Endothelial cell of umbilical vein (primary cell): ENCODE results near the gene WDR41. TPM values are rescaled to one million over a fixed set of nuclear protein-coding genes. Genes with fewer than 3 reads are reported as not detected.

Experiments
- BruUV-seq: library from RNA; stranded (reverse); fragments of 400-500 nt; replicated peaks from 2 replicates; lab custom pipeline; 2021; lab: Mats Ljungman, UMichigan
- CTCF ChIA-PET: fragments of 300-600, 350-600 bp; sonication (Branson Sonifier 250); formaldehyde crosslinking; loops from one replicate; lab custom pipeline; 2021; ENCODE audit warnings: antibody characterized with exemption, inconsistent platforms; lab: Charles Lee
- POLR2A ChIA-PET: fragments of 300-600, 350-600 bp; sonication (Branson Sonifier 250); formaldehyde crosslinking; loops from one replicate; lab custom pipeline; 2021; ENCODE audit warnings: antibody characterized with exemption, inconsistent platforms; lab: Charles Lee
- DNase-seq: peaks from one replicate; pipeline ENCODE4 v3.0.0-alpha.2; 2011; ENCODE audit warnings: low read depth, low spot score
- FAIRE-seq: peaks from 2 replicates; lab custom pipeline; 2011; peaks lifted over from hg19 to GRCh38; lab: Jason Lieb, UNC
- H2AFZ ChIP-seq: 2 replicates; pipeline ENCODE4 v1.6.0; 2012; ENCODE audit warnings: low read depth, low read length, control low read depth, inconsistent platforms
- H3K27ac ChIP-seq: 2 replicates; pipeline ENCODE4 v1.5.1; 2011; ENCODE audit warnings: low read depth, mild to moderate bottlenecking, control low read depth, low read length, moderate library complexity; ENCODE audit not compliant: insufficient read depth
- H3K27me3 ChIP-seq, 2 experiments: 2 replicates each; pipeline versions ENCODE4 v1.6.0 to v1.6.1; 2011; ENCODE audit warnings: low read length in 2 of 2, mixed read lengths in 1 of 2; ENCODE audit not compliant: control insufficient read depth in 2 of 2, insufficient read depth in 2 of 2
- H3K36me3 ChIP-seq, 2 experiments: 2 replicates in 1 of 2; 3 replicates in 1 of 2; pipeline ENCODE4 v1.5.1; 2011; ENCODE audit warnings: low read length in 2 of 2, mild to moderate bottlenecking in 1 of 2, moderate library complexity in 1 of 2; ENCODE audit not compliant: control insufficient read depth in 2 of 2, insufficient read depth in 2 of 2; ENCODE audit errors: extremely low read depth in 1 of 2
- H3K4me1 ChIP-seq: 3 replicates; pipeline ENCODE4 v1.5.1; 2011; ENCODE audit warnings: mild to moderate bottlenecking, low read length; ENCODE audit not compliant: control insufficient read depth, insufficient read depth; ENCODE audit errors: extremely low read depth
- H3K4me2 ChIP-seq: 2 replicates; pipeline ENCODE4 v1.6.1; 2011; ENCODE audit warnings: low read length, control low read depth, mixed read lengths; ENCODE audit not compliant: insufficient read depth
- H3K4me3 ChIP-seq, 3 experiments: fragments of 200-600 bp in 1 of 3; sonication (generic), shearing (Covaris generic) in 1 of 3; replicated peaks in 1 of 3; 2 replicates each; pipeline ENCODE4 v1.5.1; 2011 to 2016; ENCODE audit warnings: control low read depth in 3 of 3, low read length in 3 of 3, mild to moderate bottlenecking in 2 of 3, inconsistent platforms in 1 of 3, low read depth in 1 of 3, moderate library complexity in 1 of 3; ENCODE audit not compliant: insufficient read depth in 1 of 3
- H3K79me2 ChIP-seq: 2 replicates; pipeline ENCODE4 v1.6.0; 2012; ENCODE audit warnings: low read length, inconsistent platforms; ENCODE audit not compliant: control insufficient read depth, insufficient read depth
- H3K9ac ChIP-seq: replicated peaks from 2 replicates; pipeline ENCODE3; 2011; ENCODE audit warnings: low read length, control low read depth; ENCODE audit not compliant: insufficient read depth; ENCODE audit errors: extremely low read depth
- H3K9me1 ChIP-seq: replicated peaks from 3 replicates; pipeline ENCODE4 v1.6.0; 2011; ENCODE audit warnings: mild to moderate bottlenecking, low read length; ENCODE audit not compliant: control insufficient read depth, insufficient read depth; ENCODE audit errors: extremely low read depth
- H3K9me3 ChIP-seq: replicated peaks from 2 replicates; pipeline ENCODE4 v1.5.1; 2012; ENCODE audit warnings: low read length, inconsistent platforms; ENCODE audit not compliant: control insufficient read depth, insufficient read depth
- H4K20me1 ChIP-seq: replicated peaks from 2 replicates; pipeline ENCODE3; 2011; ENCODE audit warnings: mild to moderate bottlenecking, low read length; ENCODE audit not compliant: control insufficient read depth, insufficient read depth; ENCODE audit errors: extremely low read depth
- CTCF ChIP-seq, 2 donors: IDR thresholded peaks; 1 replicate in 1 of 2; 2 replicates in 1 of 2; pipeline ENCODE4 v1.5.1; 2011; ENCODE audit warnings: low read length in 2 of 2, mild to moderate bottlenecking in 2 of 2, moderate library complexity in 2 of 2, control low read depth in 1 of 2, inconsistent platforms in 1 of 2, low read depth in 1 of 2; ENCODE audit not compliant: insufficient read depth in 1 of 2; ENCODE audit errors: extremely low read depth in 1 of 2
- EZH2 ChIP-seq: IDR thresholded peaks from 2 replicates; pipeline ENCODE4 v1.6.1; 2012; ENCODE audit warnings: borderline replicate concordance, low read depth, mild to moderate bottlenecking, moderate library complexity, low read length, inconsistent platforms; ENCODE audit not compliant: severe bottlenecking
- FOS ChIP-seq: IDR thresholded peaks from 2 replicates; pipeline ENCODE4 v1.6.1; 2011; ENCODE audit warnings: mild to moderate bottlenecking, low read length, moderate library complexity, borderline replicate concordance; ENCODE audit not compliant: insufficient read depth
- GATA2 ChIP-seq: IDR thresholded peaks from 2 replicates; pipeline ENCODE4 v1.7.0; 2011; ENCODE audit warnings: low read depth, mild to moderate bottlenecking, moderate library complexity, mixed read lengths, low read length; ENCODE audit not compliant: insufficient read length, insufficient read depth
- JUN ChIP-seq: IDR thresholded peaks from 2 replicates; pipeline ENCODE4 v1.6.1; 2011; ENCODE audit warnings: borderline replicate concordance, low read depth; ENCODE audit not compliant: insufficient read length, insufficient read depth
- MYC ChIP-seq: IDR thresholded peaks from one replicate; pipeline ENCODE4 v1.6.1; 2011; ENCODE audit warnings: mild to moderate bottlenecking, low read depth, low read length
- POLR2A ChIP-seq: IDR thresholded peaks from 2 replicates; pipeline ENCODE4 v1.6.1; 2012; ENCODE audit warnings: low read depth, mild to moderate bottlenecking, control low read depth, low read length
- dilution Hi-C: fragments of 300-500 bp; cut with MboI; formaldehyde crosslinking; loops from one replicate; pipeline ENCODE4 v1.15.0; 2019; ENCODE audit warnings: low sequenced_read_pairs; ENCODE audit not compliant: extremely low pct_ligation_motif_present
- intact Hi-C: fragments of 100-400 bp; cut with micrococcal nuclease; formaldehyde crosslinking; loops from one replicate; pipeline ENCODE4 v1.10.0; 2022
- polyA plus RNA-seq, 4 experiments: library from polyadenylated mRNA; depleted of rRNA in 3 of 4; stranded (reverse) in 3 of 4; unstranded in 1 of 4; fragments of >200 nt; gene quantifications; 2 replicates each; pipeline versions ENCODE4 v1.2.1 to v1.2.3, GENCODE V29; 2011 to 2012; ENCODE audit warnings: missing spikeins in 1 of 4
- total RNA-seq: library from RNA; stranded (reverse); gene quantifications from 2 replicates; pipeline ENCODE4 v1.2.3, GENCODE V29; 2021

Gene WDR41
- total and polyA plus RNA-seq, 2 donors (not counting 3 experiments of a cell fraction or from before 2014, with no cell fraction given) = 10.2 to 33.6 TPM

- Histone ChIP-seq H3K36me3 (no peaks in the 10 kb centered on the region), H3K9me3 (no peaks in the 10 kb centered on the region), H3K4me1 (no peaks in the 10 kb centered on the region), H3K9me1 (no peaks in the 10 kb centered on the region), H4K20me1 (no peaks in the 10 kb centered on the region), H3K79me2 (no peaks in the 10 kb centered on the region), H3K4me2 (no peak overlapping the region), H3K4me3 (no peak overlapping the region), H3K27me3 (no peaks in the 10 kb centered on the region), H2AFZ (no peak overlapping the region), H3K27ac (no peak overlapping the region), H3K9ac (no peak overlapping the region)
- dilution Hi-C loops = no loop called here
- intact Hi-C loops = no loop called here
- CTCF ChIA-PET = no interaction called here
- BruUV-seq = no TSS peak
- FAIRE-seq = no peak
- DNase-seq = no peak
- POLR2A ChIA-PET = no interaction called here
- TF ChIP-seq POLR2A (no peak), FOS (no peak), EZH2 (no peak), MYC (no peak), GATA2 (no peak), JUN (no peak), CTCF (IDR thresholded peaks at IDR 0.05; ENCODE audit: extremely low read depth in 1 of 2, insufficient read depth in 1 of 2, low read depth in 1 of 2, low read length in 2 of 2) (no peak)
Measured at GRCh38 chr5:77396017-77396416, 96.1 kb downstream of the WDR41 start.
